ENCODE measurements around the gene SLC6A1.

Gene SLC6A1

GRCh38 chr3:10954740-10955139 lies 37.8 kb upstream of the SLC6A1 start:
- Histone ChIP-seq H2AFZ (ENCODE audit: low read length) (no peak overlapping the region), H3K27ac (ENCODE audit: low read length) (no peak overlapping the region), H3K9me3 (replicated peaks; ENCODE audit: insufficient read depth, low read length) (no peaks in the 10 kb centered on the region), H3K36me3 (replicated peaks; ENCODE audit: insufficient read depth, low read length) (no peaks in the 10 kb centered on the region), H4K20me1 (ENCODE audit: insufficient read depth, low read length) (no peaks in the 10 kb centered on the region), H3K9me2 (replicated peaks; ENCODE audit: insufficient read depth, low read length) (no peaks in the 10 kb centered on the region), H3F3A (ENCODE audit: insufficient read depth, low read length) (no peaks in the 10 kb centered on the region), H3K79me2 (ENCODE audit: low read length) (no peaks in the 10 kb centered on the region), H3K4me2 (ENCODE audit: low read depth, low read length) (no peak overlapping the region), H3K9ac (ENCODE audit: low read length) (no peak overlapping the region), H3K4me3 (ENCODE audit: low read length) (no peak overlapping the region), H3K4me1 (ENCODE audit: low read length) (no peaks in the 10 kb centered on the region), H3K27me3 (replicated peaks; ENCODE audit: insufficient read depth, low read length) (peaks cover 43% of the 10 kb centered on the region)
- no peak for DNase-seq
- TF ChIP-seq EZH2phosphoT487 (IDR thresholded peaks at IDR 0.05; ENCODE audit: low read length): no peak
- TF ChIP-seq CTCF (IDR thresholded peaks at IDR 0.05; ENCODE audit: low read length): no peak
- TF ChIP-seq EZH2 (optimal IDR thresholded peaks at IDR 0.05; ENCODE audit: low read depth, low read length): no peak

GRCh38 chr3:10955711-10956453 lies 36.7 kb upstream of the SLC6A1 start:
- H3K9me2 ChIP-seq (replicated peaks; ENCODE audit: insufficient read depth, low read length): no peaks in the 10 kb centered on the region
- H3K27ac ChIP-seq (ENCODE audit: low read length): no peak overlapping the region
- peaks cover 32% of the 10 kb centered on the region for H3K27me3 ChIP-seq (replicated peaks; ENCODE audit: insufficient read depth, low read length)
- no peak for DNase-seq
- H3K9ac ChIP-seq (ENCODE audit: low read length): no peak overlapping the region
- H3K79me2 ChIP-seq (ENCODE audit: low read length): no peaks in the 10 kb centered on the region
- H3K36me3 ChIP-seq (replicated peaks; ENCODE audit: insufficient read depth, low read length): no peaks in the 10 kb centered on the region
- no peaks in the 10 kb centered on the region for H3K9me3 ChIP-seq (replicated peaks; ENCODE audit: insufficient read depth, low read length)
- no peaks in the 10 kb centered on the region for H3K4me1 ChIP-seq (ENCODE audit: low read length)
- no peaks in the 10 kb centered on the region for H3F3A ChIP-seq (ENCODE audit: insufficient read depth, low read length)
- no peak overlapping the region for H2AFZ ChIP-seq (ENCODE audit: low read length)
- no peak overlapping the region for H3K4me2 ChIP-seq (ENCODE audit: low read depth, low read length)
- TF ChIP-seq EZH2 (optimal IDR thresholded peaks at IDR 0.05; ENCODE audit: low read depth, low read length) (no peak), CTCF (IDR thresholded peaks at IDR 0.05; ENCODE audit: low read length) (no peak), EZH2phosphoT487 (IDR thresholded peaks at IDR 0.05; ENCODE audit: low read length) (no peak)
- H3K4me3 ChIP-seq (ENCODE audit: low read length): no peak overlapping the region
- H4K20me1 ChIP-seq (ENCODE audit: insufficient read depth, low read length): no peaks in the 10 kb centered on the region

- H3K4me1 ChIP-seq (ENCODE audit: low read length): no peaks in the 10 kb centered on the region
- no peaks in the 10 kb centered on the region for H3K36me3 ChIP-seq (replicated peaks; ENCODE audit: insufficient read depth, low read length)
- H3F3A ChIP-seq (ENCODE audit: insufficient read depth, low read length): no peaks in the 10 kb centered on the region
These were observed 36.0 kb upstream of the SLC6A1 start for GRCh38 chr3:10956531-10956930.

More at GRCh38 chr3:10956531-10956930, 36.0 kb upstream of the SLC6A1 start:
- Histone ChIP-seq H3K79me2 (ENCODE audit: low read length) (no peaks in the 10 kb centered on the region), H3K27me3 (replicated peaks; ENCODE audit: insufficient read depth, low read length) (peaks cover 30% of the 10 kb centered on the region), H3K27ac (ENCODE audit: low read length) (no peak overlapping the region), H2AFZ (ENCODE audit: low read length) (no peak overlapping the region), H3K9me3 (replicated peaks; ENCODE audit: insufficient read depth, low read length) (no peaks in the 10 kb centered on the region), H3K4me3 (ENCODE audit: low read length) (no peak overlapping the region), H3K4me2 (ENCODE audit: low read depth, low read length) (no peak overlapping the region), H3K9ac (ENCODE audit: low read length) (no peak overlapping the region), H4K20me1 (ENCODE audit: insufficient read depth, low read length) (no peaks in the 10 kb centered on the region), H3K9me2 (replicated peaks; ENCODE audit: insufficient read depth, low read length) (no peaks in the 10 kb centered on the region)
- no peak for TF ChIP-seq EZH2phosphoT487 (IDR thresholded peaks at IDR 0.05; ENCODE audit: low read length)
- TF ChIP-seq CTCF (IDR thresholded peaks at IDR 0.05; ENCODE audit: low read length): no peak
- no peak for TF ChIP-seq EZH2 (optimal IDR thresholded peaks at IDR 0.05; ENCODE audit: low read depth, low read length)
- DNase-seq: no peak
